PC-3 (cell line): ENCODE data around the gene COL4A1. TPM values are rescaled to one million over a fixed set of nuclear protein-coding genes. Genes with fewer than 3 reads are reported as not detected.

Source experiments
- ATAC-seq: fragments of 200-7000 bp; cut with Tn5 transposase; 2 replicates; pipeline ENCODE4 v1.9.1; 2020; ENCODE audit warnings: mild to moderate bottlenecking, moderate library complexity
- BruUV-seq: library from RNA; stranded (reverse); fragments of 400-500 nt; replicated peaks from 2 replicates; lab custom pipeline; 2021; lab: Mats Ljungman, UMichigan
- CTCF ChIA-PET: fragments of 300-600 bp; sonication (Branson Sonifier 250); formaldehyde crosslinking; loops from one replicate; lab custom pipeline; 2022; ENCODE audit warnings: antibody characterized with exemption; lab: Charles Lee
- POLR2A ChIA-PET: fragments of 300-600 bp; sonication (Branson Sonifier 250); formaldehyde crosslinking; loops from one replicate; lab custom pipeline; 2022; ENCODE audit warnings: antibody characterized with exemption; ENCODE audit not compliant: unreplicated experiment; lab: Charles Lee
- DNase-seq: peaks from one replicate; pipeline ENCODE4 v3.0.0-alpha.2; 2015
- H2AFZ ChIP-seq: fragments of 300-600 bp; sonication (generic); 2 replicates; pipeline ENCODE4 v1.6.0; 2016; ENCODE audit warnings: antibody characterized with exemption, low read length
- H3F3A ChIP-seq: fragments of 300-600 bp; sonication (generic); one replicate; pipeline ENCODE4 v1.6.0; 2017; ENCODE audit warnings: antibody characterized with exemption, low read length, control low read depth, mild to moderate bottlenecking; ENCODE audit not compliant: unreplicated experiment
- H3K27ac ChIP-seq: fragments of 300-600 bp; sonication (generic); 2 replicates; pipeline ENCODE4 v1.5.1; 2016; ENCODE audit warnings: mild to moderate bottlenecking, low read length
- H3K27me3 ChIP-seq: fragments of 300-600 bp; sonication (generic); 2 replicates; pipeline ENCODE4 v1.6.1; 2016; ENCODE audit warnings: low read length, mixed read lengths
- H3K36me3 ChIP-seq: fragments of 300-600 bp; sonication (generic); 2 replicates; pipeline ENCODE4 v1.6.1; 2016; ENCODE audit warnings: low read depth, mixed run types, low read length, mixed read lengths
- H3K4me1 ChIP-seq: fragments of 300-600 bp; sonication (generic); 2 replicates; pipeline ENCODE4 v1.5.1; 2016; ENCODE audit warnings: low read length; ENCODE audit not compliant: insufficient read depth
- H3K4me2 ChIP-seq: fragments of 300-600 bp; sonication (generic); 2 replicates; pipeline ENCODE4 v1.6.0; 2016; ENCODE audit warnings: low read length
- H3K4me3 ChIP-seq: fragments of 300-600 bp; sonication (generic); 2 replicates; pipeline ENCODE4 v1.5.1; 2016; ENCODE audit warnings: mild to moderate bottlenecking, low read length, mixed read lengths
- H3K79me2 ChIP-seq: fragments of 300-600 bp; sonication (generic); 2 replicates; pipeline ENCODE4 v1.6.1; 2017; ENCODE audit warnings: low read length, mixed read lengths
- H3K9ac ChIP-seq: fragments of 300-600 bp; sonication (generic); 2 replicates; pipeline ENCODE4 v1.6.0; 2016; ENCODE audit warnings: mild to moderate bottlenecking, low read length
- H3K9me2 ChIP-seq: fragments of 300-600 bp; sonication (generic); replicated peaks from 2 replicates; pipeline ENCODE4 v1.6.1; 2016; ENCODE audit warnings: mixed run types, low read length, mixed read lengths
- H3K9me3 ChIP-seq: fragments of 300-600 bp; sonication (generic); 2 replicates; pipeline ENCODE4 v1.6.1; 2016; ENCODE audit warnings: low read length, mixed read lengths
- H4K20me1 ChIP-seq: fragments of 300-600 bp; sonication (generic); 2 replicates; pipeline ENCODE4 v1.6.1; 2016; ENCODE audit warnings: low read length, mixed read lengths
- EZH2 ChIP-seq: fragments of 300-600 bp; sonication (generic); IDR thresholded peaks from one replicate; pipeline ENCODE4 v1.6.1; 2017; ENCODE audit warnings: antibody characterized with exemption, mild to moderate bottlenecking, low read length; ENCODE audit not compliant: unreplicated experiment
- EZH2phosphoT487 ChIP-seq: fragments of 300-600 bp; sonication (generic); IDR thresholded peaks from 2 replicates; pipeline ENCODE4 v1.6.1; 2018; ENCODE audit warnings: mild to moderate bottlenecking, antibody characterized with exemption, low read length, borderline replicate concordance
- intact Hi-C: fragments of 100-400 bp; cut with micrococcal nuclease; formaldehyde crosslinking; loops from 2 replicates; pipeline ENCODE4 v1.9.0; 2023
- total RNA-seq: library from RNA; depleted of rRNA; stranded (reverse); fragments of >200 nt; gene quantifications from 2 replicates; pipeline ENCODE4 v1.2.3, GENCODE V29; 2014
- TF ChIP-seq, protein P1 (sequence below): fragments of 300-600 bp; sonication (generic); conservative IDR thresholded peaks from 2 replicates; pipeline ENCODE4 v1.5.1; 2017; ENCODE audit warnings: antibody characterized with exemption, low read depth, mild to moderate bottlenecking, low read length

COL4A1 gene
- total RNA-seq, 1 experiment from 2014 or later: 48.7 TPM

DNA sequence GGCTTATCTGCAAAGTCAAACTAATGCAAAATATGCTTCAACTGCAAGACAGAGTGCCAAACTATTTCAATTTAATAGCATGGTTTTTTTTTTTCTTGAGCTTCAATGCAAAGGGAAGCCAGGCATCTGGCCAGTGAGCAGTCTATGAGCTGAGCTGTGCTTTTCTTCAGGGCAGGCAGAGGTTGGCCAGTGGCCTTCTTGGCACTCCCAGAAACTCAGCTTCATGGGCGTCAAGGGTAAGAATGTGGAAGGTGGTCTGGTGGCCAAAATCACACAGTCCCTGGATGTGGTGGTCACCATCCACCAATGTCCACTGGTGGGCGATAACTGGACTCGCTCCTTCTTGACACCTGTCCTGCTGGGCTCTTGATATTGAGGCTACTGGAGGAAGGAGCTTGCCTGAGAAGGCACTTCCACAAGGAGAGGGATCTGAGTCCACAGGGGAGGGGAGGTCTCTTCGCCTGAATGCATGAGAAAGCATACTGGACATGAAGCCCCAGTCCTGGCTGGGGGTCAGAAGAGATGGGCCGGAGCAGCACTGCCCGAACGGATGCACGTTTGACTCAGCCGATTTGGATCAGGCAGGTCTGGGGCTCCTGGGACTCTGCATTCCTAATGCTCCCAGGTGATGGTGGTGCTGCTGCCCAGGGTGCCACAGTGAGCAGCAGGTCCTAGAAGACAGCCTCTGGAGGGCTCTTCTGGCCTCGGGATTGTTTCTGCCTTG lies 17.2 kb upstream of the COL4A1 start:
- Histone ChIP-seq H3K4me2 (no peak overlapping the region), H3K9me2 (no peaks in the 10 kb centered on the region), H3K79me2 (peaks cover 49% of the 10 kb centered on the region), H3K27ac (no peak overlapping the region), H2AFZ (no peak overlapping the region), H3K36me3 (no peaks in the 10 kb centered on the region), H3K4me3 (no peak overlapping the region), H3K4me1 (peaks cover 32% of the 10 kb centered on the region), H3K9ac (no peak overlapping the region), H4K20me1 (0 out of 2 replicates have a peak, but pooled peaks cover 3% of the 10 kb centered on the region), H3K9me3 (no peaks in the 10 kb centered on the region), H3K27me3 (no peaks in the 10 kb centered on the region), H3F3A (no peaks in the 10 kb centered on the region)
- ChIA-PET CTCF (interaction anchor here (1.3 kb wide), 1 partner anchor 88 kb away, joined by 6 read pairs; no protein-coding TSS in a partner anchor), POLR2A (no interaction called here)
- ATAC-seq: no peak
- no peak for TF ChIP-seq EZH2
- TF ChIP-seq, protein P1, sequence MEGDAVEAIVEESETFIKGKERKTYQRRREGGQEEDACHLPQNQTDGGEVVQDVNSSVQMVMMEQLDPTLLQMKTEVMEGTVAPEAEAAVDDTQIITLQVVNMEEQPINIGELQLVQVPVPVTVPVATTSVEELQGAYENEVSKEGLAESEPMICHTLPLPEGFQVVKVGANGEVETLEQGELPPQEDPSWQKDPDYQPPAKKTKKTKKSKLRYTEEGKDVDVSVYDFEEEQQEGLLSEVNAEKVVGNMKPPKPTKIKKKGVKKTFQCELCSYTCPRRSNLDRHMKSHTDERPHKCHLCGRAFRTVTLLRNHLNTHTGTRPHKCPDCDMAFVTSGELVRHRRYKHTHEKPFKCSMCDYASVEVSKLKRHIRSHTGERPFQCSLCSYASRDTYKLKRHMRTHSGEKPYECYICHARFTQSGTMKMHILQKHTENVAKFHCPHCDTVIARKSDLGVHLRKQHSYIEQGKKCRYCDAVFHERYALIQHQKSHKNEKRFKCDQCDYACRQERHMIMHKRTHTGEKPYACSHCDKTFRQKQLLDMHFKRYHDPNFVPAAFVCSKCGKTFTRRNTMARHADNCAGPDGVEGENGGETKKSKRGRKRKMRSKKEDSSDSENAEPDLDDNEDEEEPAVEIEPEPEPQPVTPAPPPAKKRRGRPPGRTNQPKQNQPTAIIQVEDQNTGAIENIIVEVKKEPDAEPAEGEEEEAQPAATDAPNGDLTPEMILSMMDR: no peak
- no peak for TF ChIP-seq EZH2phosphoT487
- intact Hi-C loops: loop anchor here (5.0 kb wide), 3 partner anchors 77 to 102 kb away; no protein-coding TSS in a partner anchor
- no TSS peak for BruUV-seq
- DNase-seq: no peak

DNA sequence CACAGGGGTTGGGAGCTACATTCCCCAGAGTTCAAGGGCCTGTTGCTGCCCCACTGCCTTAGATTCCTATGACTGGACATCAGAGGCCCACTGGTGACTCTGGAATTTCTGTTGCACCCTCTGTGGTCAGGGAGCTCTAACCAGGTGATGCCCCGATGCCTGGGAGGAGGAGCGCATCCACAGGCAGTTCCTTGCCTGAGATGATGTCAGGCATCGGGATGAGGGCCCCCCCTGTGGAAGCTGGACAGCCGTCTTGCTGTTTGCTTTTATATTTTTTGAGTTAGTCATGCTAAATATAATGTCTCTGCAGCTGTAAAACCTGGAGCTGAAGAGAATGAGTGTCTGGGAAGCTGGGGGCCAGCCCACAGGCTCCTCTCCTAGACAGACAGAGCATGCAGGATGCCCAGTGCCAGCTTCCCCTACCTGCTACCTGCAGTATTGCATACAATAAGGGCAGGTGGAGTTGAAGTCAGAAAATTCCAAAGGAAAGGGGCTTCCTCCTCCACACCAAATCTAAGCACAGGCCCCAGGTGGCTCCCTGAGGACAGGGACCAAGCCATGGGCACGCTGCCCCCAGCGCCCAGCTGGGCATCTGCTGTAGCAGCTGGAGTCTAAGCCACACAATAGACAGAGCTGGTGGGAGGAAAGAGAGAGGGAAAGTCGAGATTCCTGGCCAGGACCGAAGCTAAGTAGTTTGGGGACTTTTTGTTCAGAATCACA lies 16.4 kb upstream of the COL4A1 start:
- H3K4me1 ChIP-seq: peaks cover 37% of the 10 kb centered on the region
- H3K79me2 ChIP-seq: peaks cover 49% of the 10 kb centered on the region
- intact Hi-C loops: loop anchor here (1.0 to 5.0 kb wide), 4 partner anchors 59 to 101 kb away; no protein-coding TSS in a partner anchor
- no peaks in the 10 kb centered on the region for H3K36me3 ChIP-seq
- no peaks in the 10 kb centered on the region for H3K27me3 ChIP-seq
- H4K20me1 ChIP-seq: 0 out of 2 replicates have a peak, but pooled peaks cover 3% of the 10 kb centered on the region
- TF ChIP-seq EZH2: no peak
- TF ChIP-seq, protein P1: peak; percentile 53
- TF ChIP-seq EZH2phosphoT487: no peak
- no peak overlapping the region for H3K4me2 ChIP-seq
- no peak overlapping the region for H2AFZ ChIP-seq
- 0 out of 2 replicates have a peak overlapping the region, but pooled peaks have one; percentile 6 for H3K27ac ChIP-seq
- H3K9ac ChIP-seq: no peak overlapping the region
- no TSS peak for BruUV-seq
- H3K9me3 ChIP-seq: no peaks in the 10 kb centered on the region
- H3F3A ChIP-seq: no peaks in the 10 kb centered on the region
- ATAC-seq: peak; percentile 72
- ChIA-PET CTCF (interaction anchor here (0.6 to 1.3 kb wide), 3 partner anchors 75 to 89 kb away, joined by 3 to 6 read pairs (median 3); no protein-coding TSS in a partner anchor), POLR2A (interaction anchor here (0.7 to 0.9 kb wide), 3 partner anchors 9 to 121 kb away, joined by 3 to 7 read pairs (median 3); no protein-coding TSS in a partner anchor)
- no peak overlapping the region for H3K4me3 ChIP-seq
- DNase-seq: peak; percentile 73
- no peaks in the 10 kb centered on the region for H3K9me2 ChIP-seq
